HCT116 (cell line): ENCODE measurements around the gene CCDC102B. TPM values are rescaled to one million over a fixed set of nuclear protein-coding genes. Genes with fewer than 3 reads are reported as not detected.
"Not testable (repeated sequence)": the region's sequence is repeated elsewhere in the genome, so short reads cannot be mapped to it uniquely, and the experiment has no call there.

Experiments
- ATAC-seq: fragments of 200-7000 bp; cut with Tn5 transposase; 2 replicates; pipeline ENCODE4 v1.9.1; 2020; ENCODE audit warnings: mild to moderate bottlenecking, moderate library complexity
- BruUV-seq: library from RNA; stranded (reverse); fragments of 400-500 nt; replicated peaks from 2 replicates; lab custom pipeline; 2021; lab: Mats Ljungman, UMichigan
- CTCF ChIA-PET: fragments of 300-600 bp; sonication (Branson Sonifier 250); formaldehyde crosslinking; loops from one replicate; lab custom pipeline; 2021; ENCODE audit warnings: antibody characterized with exemption; lab: Charles Lee
- POLR2A ChIA-PET: fragments of 300-600, 350-600 bp; sonication (Branson Sonifier 250); formaldehyde crosslinking; loops from one replicate; lab custom pipeline; 2021; ENCODE audit warnings: antibody characterized with exemption; lab: Charles Lee
- RAD21 ChIA-PET, 2 experiments: fragments of 300-600 bp; sonication (Branson Sonifier 250); formaldehyde crosslinking; loops; one replicate each; lab custom pipeline; 2023; ENCODE audit warnings: low total read pairs in 2 of 2; ENCODE audit not compliant: uncharacterized antibody in 2 of 2, unreplicated experiment in 2 of 2, low non-redundant PET in 1 of 2; lab: Charles Lee
- DNase-seq: peaks from one replicate; pipeline ENCODE4 v3.0.0-alpha.2; 2010; ENCODE audit warnings: low read depth, low spot score
- H2AFZ ChIP-seq: fragments of 200-600 bp; shearing (Covaris generic), sonication (generic); 2 replicates; pipeline ENCODE4 v1.6.1; 2017; ENCODE audit warnings: low read depth, mixed run types, mixed read lengths, antibody characterized with exemption, low read length; ENCODE audit not compliant: poor library complexity, severe bottlenecking
- H3K27ac ChIP-seq: 2 replicates; pipeline ENCODE4 v1.5.1; 2012; ENCODE audit warnings: low read depth, low read length
- H3K27me3 ChIP-seq: fragments of 200-600 bp; sonication (generic); 2 replicates; pipeline ENCODE4 v1.6.1; 2016; ENCODE audit warnings: mixed run types, low read length, mixed read lengths; ENCODE audit not compliant: insufficient read depth
- H3K36me3 ChIP-seq, 2 experiments: fragments of 200-500 bp in 1 of 2; fragments of 200-600 bp in 1 of 2; sonication (Bioruptor generic) in 1 of 2; sonication (generic) in 1 of 2; 2 replicates each; pipeline versions ENCODE4 v1.5.1 to v1.6.1; 2014 to 2016; ENCODE audit warnings: low read length in 2 of 2, inconsistent platforms in 1 of 2, mixed read lengths in 1 of 2, mixed run types in 1 of 2; ENCODE audit not compliant: insufficient read depth in 2 of 2, control insufficient read depth in 1 of 2
- H3K4me1 ChIP-seq, 2 experiments: fragments of 200-600 bp in 1 of 2; sonication (generic) in 1 of 2; 2 replicates each; pipeline versions ENCODE4 v1.5.1 to v1.6.1; 2012 to 2017; ENCODE audit warnings: low read length in 2 of 2, inconsistent platforms in 1 of 2, mild to moderate bottlenecking in 1 of 2, mixed read lengths in 1 of 2, mixed run types in 1 of 2, moderate library complexity in 1 of 2; ENCODE audit not compliant: insufficient read depth in 2 of 2, control insufficient read depth in 1 of 2
- H3K4me2 ChIP-seq: fragments of 200-600 bp; sonication (generic); 2 replicates; pipeline ENCODE4 v1.6.1; 2017; ENCODE audit warnings: mixed run types, low read length, mixed read lengths
- H3K4me3 ChIP-seq, 2 experiments: fragments of 200-600 bp in 1 of 2; sonication (generic) in 1 of 2; replicated peaks in 1 of 2; 2 replicates each; pipeline ENCODE4 v1.5.1; 2011 to 2016; ENCODE audit warnings: low read length in 2 of 2, control low read depth in 1 of 2, low read depth in 1 of 2, mild to moderate bottlenecking in 1 of 2, mixed read lengths in 1 of 2, mixed run types in 1 of 2
- H3K79me2 ChIP-seq: fragments of 200-600 bp; sonication (generic); 2 replicates; pipeline ENCODE4 v1.6.1; 2017; ENCODE audit warnings: mild to moderate bottlenecking, mixed run types, low read length, moderate library complexity, mixed read lengths; ENCODE audit not compliant: insufficient read depth
- H3K9ac ChIP-seq: fragments of 200-600 bp; sonication (generic); 2 replicates; pipeline ENCODE4 v1.6.1; 2016; ENCODE audit warnings: low read length, mixed read lengths
- H3K9me2 ChIP-seq: fragments of 200-600 bp; sonication (generic), shearing (Covaris generic); 2 replicates; pipeline ENCODE4 v1.6.1; 2017; ENCODE audit warnings: mixed run types, mild to moderate bottlenecking, moderate library complexity; ENCODE audit not compliant: insufficient read depth
- H3K9me3 ChIP-seq, 2 experiments: fragments of 200-500 bp in 1 of 2; fragments of 200-600 bp in 1 of 2; sonication (Bioruptor generic) in 1 of 2; sonication (generic) in 1 of 2; 2 replicates each; pipeline ENCODE4 v1.6.1; 2014 to 2017; ENCODE audit warnings: low read length in 2 of 2, mixed read lengths in 2 of 2, inconsistent platforms in 1 of 2, low read depth in 1 of 2, mild to moderate bottlenecking in 1 of 2, mixed run types in 1 of 2, moderate library complexity in 1 of 2; ENCODE audit not compliant: control insufficient read depth in 1 of 2, insufficient read depth in 1 of 2
- H4K20me1 ChIP-seq: fragments of 200-600 bp; sonication (generic), shearing (Covaris generic); 2 replicates; pipeline ENCODE4 v1.6.1; 2017; ENCODE audit warnings: mixed run types, mild to moderate bottlenecking, moderate library complexity; ENCODE audit not compliant: insufficient read depth
- JUND ChIP-seq: IDR thresholded peaks from 2 replicates; pipeline ENCODE4 v1.6.1; 2012
- RAD21 ChIP-seq: IDR thresholded peaks from 2 replicates; pipeline ENCODE4 v1.6.1; 2012; ENCODE audit warnings: low read depth, mild to moderate bottlenecking
- intact Hi-C: fragments of 100-400 bp; cut with micrococcal nuclease; formaldehyde crosslinking; loops from 2 replicates; pipeline ENCODE4 v1.10.0; 2022
- total RNA-seq: library from RNA; stranded (reverse); gene quantifications from one replicate; pipeline ENCODE4 v1.2.1, GENCODE V29; 2021; ENCODE audit not compliant: unreplicated experiment
- TF ChIP-seq, protein P1 (sequence below), 3 experiments: fragments of 200-600 bp in 1 of 3; sonication (generic) in 1 of 3; IDR thresholded peaks in 2 of 3; conservative IDR thresholded peaks in 1 of 3; 2 replicates each; pipeline ENCODE4 v1.5.1; 2012 to 2017; ENCODE audit warnings: low read depth in 2 of 3, low read length in 2 of 3, antibody characterized with exemption in 1 of 3, borderline replicate concordance in 1 of 3, control low read depth in 1 of 3, mild to moderate bottlenecking in 1 of 3, mixed read lengths in 1 of 3, mixed run types in 1 of 3, moderate library complexity in 1 of 3; ENCODE audit not compliant: insufficient read depth in 1 of 3

The CCDC102B gene
- total RNA-seq, 1 experiment from 2014 or later, result 1.9 TPM

DNA sequence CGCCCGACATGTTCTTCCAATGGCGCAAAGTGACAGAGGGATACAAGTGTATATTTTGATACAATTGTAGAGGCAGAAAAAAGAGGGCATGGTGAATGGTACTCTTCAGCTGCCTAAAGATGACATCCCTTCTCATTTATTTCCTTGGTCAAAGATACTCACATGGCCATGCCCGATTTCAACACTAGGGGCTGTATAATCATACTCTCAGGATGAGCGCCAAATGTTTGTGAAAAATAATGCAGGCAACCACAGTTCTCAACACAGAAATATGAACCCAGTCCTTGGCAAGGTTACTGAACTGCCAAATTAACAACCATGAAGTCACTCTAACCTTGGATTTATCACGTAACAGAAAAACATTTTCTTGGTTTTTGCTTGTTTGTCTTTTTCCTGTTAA, 204.4 kb downstream of the CCDC102B start:
- RAD21 ChIA-PET, result no interaction called here
- no peaks in the 10 kb centered on the region for H3K4me1 ChIP-seq
- H2AFZ ChIP-seq, result no peak overlapping the region
- no peaks in the 10 kb centered on the region for H3K79me2 ChIP-seq
- no peak overlapping the region for H3K27ac ChIP-seq
- H3K27me3 ChIP-seq, result no peaks in the 10 kb centered on the region
- no peaks in the 10 kb centered on the region for H3K9me2 ChIP-seq
- no peak overlapping the region for H3K4me3 ChIP-seq
- intact Hi-C loops, result no loop called here
- POLR2A ChIA-PET, result no interaction called here
- peak; percentile 30; the same call in 1 of the 2 replicates for TF ChIP-seq RAD21
- no peak for TF ChIP-seq JUND
- TF ChIP-seq, protein P1, sequence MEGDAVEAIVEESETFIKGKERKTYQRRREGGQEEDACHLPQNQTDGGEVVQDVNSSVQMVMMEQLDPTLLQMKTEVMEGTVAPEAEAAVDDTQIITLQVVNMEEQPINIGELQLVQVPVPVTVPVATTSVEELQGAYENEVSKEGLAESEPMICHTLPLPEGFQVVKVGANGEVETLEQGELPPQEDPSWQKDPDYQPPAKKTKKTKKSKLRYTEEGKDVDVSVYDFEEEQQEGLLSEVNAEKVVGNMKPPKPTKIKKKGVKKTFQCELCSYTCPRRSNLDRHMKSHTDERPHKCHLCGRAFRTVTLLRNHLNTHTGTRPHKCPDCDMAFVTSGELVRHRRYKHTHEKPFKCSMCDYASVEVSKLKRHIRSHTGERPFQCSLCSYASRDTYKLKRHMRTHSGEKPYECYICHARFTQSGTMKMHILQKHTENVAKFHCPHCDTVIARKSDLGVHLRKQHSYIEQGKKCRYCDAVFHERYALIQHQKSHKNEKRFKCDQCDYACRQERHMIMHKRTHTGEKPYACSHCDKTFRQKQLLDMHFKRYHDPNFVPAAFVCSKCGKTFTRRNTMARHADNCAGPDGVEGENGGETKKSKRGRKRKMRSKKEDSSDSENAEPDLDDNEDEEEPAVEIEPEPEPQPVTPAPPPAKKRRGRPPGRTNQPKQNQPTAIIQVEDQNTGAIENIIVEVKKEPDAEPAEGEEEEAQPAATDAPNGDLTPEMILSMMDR (IDR thresholded peaks at IDR 0.05 in 2 of 3, conservative IDR thresholded peaks at IDR 0.05 in 1 of 3; ENCODE audit: borderline replicate concordance in 1 of 3, insufficient read depth in 1 of 3, low read depth in 2 of 3, low read length in 2 of 3), result peak in 2 of 3 experiments; percentile 53 to 55; a peak in 4 of 6 replicates
- no peak overlapping the region for H3K9ac ChIP-seq
- H3K36me3 ChIP-seq, result no peaks in the 10 kb centered on the region
- CTCF ChIA-PET, result interaction anchor here (0.6 kb wide), 1 partner anchor 17 kb away, joined by 4 read pairs; no protein-coding TSS in a partner anchor
- no peaks in the 10 kb centered on the region for H4K20me1 ChIP-seq
- ATAC-seq, result no peak
- peak; percentile 1 for DNase-seq
- no peaks in the 10 kb centered on the region for H3K9me3 ChIP-seq
- BruUV-seq, result no TSS peak
- H3K4me2 ChIP-seq, result no peak overlapping the region

DNA sequence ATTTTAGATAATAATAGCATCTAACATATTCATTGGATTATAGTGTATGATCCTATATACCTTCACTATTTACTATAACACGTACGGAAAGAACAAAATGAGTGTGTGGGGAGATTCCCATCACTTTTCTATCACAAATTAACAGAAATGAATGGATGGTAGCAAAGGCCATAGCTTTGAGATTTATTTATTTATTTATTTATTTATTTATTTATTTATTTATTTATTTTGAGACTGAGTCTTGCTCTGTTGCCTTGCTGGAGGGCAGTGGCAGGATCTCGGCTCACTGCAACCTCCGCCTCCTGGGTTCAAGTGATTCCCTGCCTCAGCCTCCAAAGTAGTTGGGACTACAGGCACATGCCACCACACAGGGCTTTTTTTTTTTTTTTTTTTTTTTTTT, 208.3 kb downstream of the CCDC102B start:
- H2AFZ ChIP-seq, CTCF ChIA-PET, H3K4me1 ChIP-seq, POLR2A ChIA-PET, H3K9me2 ChIP-seq, DNase-seq, BruUV-seq, H4K20me1 ChIP-seq, H3K36me3 ChIP-seq, intact Hi-C loops, ATAC-seq, H3K27ac ChIP-seq, H3K27me3 ChIP-seq, H3K4me2 ChIP-seq, RAD21 ChIA-PET, H3K9ac ChIP-seq, H3K79me2 ChIP-seq, H3K4me3 ChIP-seq, H3K9me3 ChIP-seq: not testable (repeated sequence)
